ENCODE results near the gene YWHAE. TPM values are rescaled to one million over a fixed set of nuclear protein-coding genes. Genes with fewer than 3 reads are reported as not detected.

YWHAE gene
- total and polyA plus RNA-seq, 2 of the 4 experiments (the other 2 are of a cell fraction) = 358 to 774 TPM

- TSS peak; percentile 23 for BruUV-seq (replicated peaks)
- in situ Hi-C loops (cut with MboI; ENCODE audit: low sequenced_read_pairs) (loop anchor here (10.0 kb wide), 2 partner anchors 74 to 154 kb away; partner anchors contain the start of gene INPP5K), dilution Hi-C loops (cut with HindIII; ENCODE audit: low sequenced_read_pairs, unreplicated experiment) (no loop called here)
Measured at GRCh38 chr17:1360975-1361374, 39.0 kb downstream of the YWHAE start.

More at GRCh38 chr17:1360975-1361374, 39.0 kb downstream of the YWHAE start:
- H4K5ac ChIP-seq (ENCODE audit: low read depth, low read length) = no peak overlapping the region
- no peak overlapping the region for H3K14ac ChIP-seq (replicated peaks; ENCODE audit: low read depth, low read length)
- no peaks in the 10 kb centered on the region for H3K27me3 ChIP-seq (ENCODE audit: control insufficient read depth, insufficient read depth, low read length)
- whole genome bisulfite sequencing, 2 experiments (ENCODE audit: extremely low coverage in 2 of 2, insufficient read length in 1 of 2) = no CpG with 5 or more reads among the region's 12 CpGs
- POLR2A ChIA-PET (ENCODE audit: unreplicated experiment) = no interaction called here
- H4K20me1 ChIP-seq (ENCODE audit: insufficient read depth, low read length) = peaks cover 77% of the 10 kb centered on the region
- ATAC-seq (ENCODE audit: low read depth) = no peak
- H4K91ac ChIP-seq (ENCODE audit: insufficient read depth, low read depth, low read length) = no peak overlapping the region
- H2AFZ ChIP-seq (replicated peaks; ENCODE audit: low read length, poor library complexity) = no peak overlapping the region
- no peak overlapping the region for H4K8ac ChIP-seq (ENCODE audit: low read depth in 2 of 2, low read length in 2 of 2)
- H2BK5ac ChIP-seq (ENCODE audit: low read depth, low read length, poor library complexity, severe bottlenecking) = no peak overlapping the region
- intact Hi-C loops (cut with micrococcal nuclease) = no loop called here
- CTCF ChIA-PET = interaction anchor here (0.6 to 1.0 kb wide), 4 partner anchors 9 to 89 kb away, joined by 3 read pairs; no protein-coding TSS in a partner anchor
- no peak overlapping the region for H3K4me2 ChIP-seq (ENCODE audit: low read depth, low read length)
- no peak overlapping the region for H3K18ac ChIP-seq (ENCODE audit: low read depth, low read length)
- H2BK15ac ChIP-seq (ENCODE audit: low read depth, low read length) = no peak overlapping the region
- no peaks in the 10 kb centered on the region for H3K9me3 ChIP-seq (ENCODE audit: control insufficient read depth, insufficient read depth, low read length)
- peaks cover 32% of the 10 kb centered on the region for H3K36me3 ChIP-seq (ENCODE audit: control insufficient read depth, insufficient read depth, low read length)
- no peak overlapping the region for H3K4me3 ChIP-seq (ENCODE audit: insufficient read depth, low read depth, low read length)
- DNase-seq = no peak
- H3K9me1 ChIP-seq (ENCODE audit: insufficient read depth, low read length) = peaks cover 2% of the 10 kb centered on the region; the same call in 1 of the 2 replicates
- peaks cover 11% of the 10 kb centered on the region for H3K4me1 ChIP-seq (ENCODE audit: control insufficient read depth, insufficient read depth, low read length)
- H3K23ac ChIP-seq (ENCODE audit: low read depth, low read length) = no peak overlapping the region
- no peak overlapping the region for H3K4ac ChIP-seq (ENCODE audit: low read depth, low read length)
- peaks cover 4 to 55% of the 10 kb centered on the region in 2 experiments for H3K79me1 ChIP-seq (ENCODE audit: low read depth in 1 of 2, low read length in 2 of 2)
- H3K27ac ChIP-seq (ENCODE audit: insufficient read depth, low read length) = peak overlapping the region; percentile 33; the same call in 1 of the 2 replicates
- H2BK20ac ChIP-seq (ENCODE audit: low read depth, low read length) = no peak overlapping the region
- H2BK120ac ChIP-seq (ENCODE audit: low read depth, low read length) = no peak overlapping the region
- no peak overlapping the region for H3K9ac ChIP-seq (ENCODE audit: low read depth, low read length)
- H2AK5ac ChIP-seq (ENCODE audit: low read depth, low read length) = no peak overlapping the region
- no peak overlapping the region for H2AK9ac ChIP-seq (replicated peaks; ENCODE audit: low read depth, low read length, poor library complexity)
- no peak overlapping the region for H3K56ac ChIP-seq (ENCODE audit: extremely low read depth, insufficient read depth, low read length)
- TF ChIP-seq CHD1 (IDR thresholded peaks at IDR 0.05; ENCODE audit: low read depth, low read length) (no peak), NFE2L2 (IDR thresholded peaks at IDR 0.05; ENCODE audit: low read depth, low read length) (no peak), RFX5 (IDR thresholded peaks at IDR 0.05; ENCODE audit: low read depth, low read length) (no peak), FOS (IDR thresholded peaks at IDR 0.05; ENCODE audit: low read depth, low read length) (no peak), MXI1 (IDR thresholded peaks at IDR 0.05; ENCODE audit: borderline replicate concordance, low read depth, low read length) (no peak), CTCF (conservative IDR thresholded peaks at IDR 0.05; ENCODE audit: low read depth, low read length) (no peak), MAFK (IDR thresholded peaks at IDR 0.05; ENCODE audit: low read depth, low read length) (no peak), BHLHE40 (IDR thresholded peaks at IDR 0.05; ENCODE audit: low read depth, low read length) (no peak), RAD21 (IDR thresholded peaks at IDR 0.05; ENCODE audit: low read length) (no peak), MAZ (IDR thresholded peaks at IDR 0.05; ENCODE audit: borderline replicate concordance, low read depth, low read length) (no peak), RCOR1 (IDR thresholded peaks at IDR 0.05; ENCODE audit: insufficient replicate concordance, low read length) (no peak), ELK1 (IDR thresholded peaks at IDR 0.05; ENCODE audit: borderline replicate concordance, low read depth, low read length) (no peak), CEBPB (IDR thresholded peaks at IDR 0.05; ENCODE audit: low read depth, low read length) (no peak), POLR2A (IDR thresholded peaks at IDR 0.05; ENCODE audit: low read depth, low read length) (no peak), SMC3 (IDR thresholded peaks at IDR 0.05; ENCODE audit: low read depth, low read length) (no peak)
- TF ChIP-seq, protein P1, sequence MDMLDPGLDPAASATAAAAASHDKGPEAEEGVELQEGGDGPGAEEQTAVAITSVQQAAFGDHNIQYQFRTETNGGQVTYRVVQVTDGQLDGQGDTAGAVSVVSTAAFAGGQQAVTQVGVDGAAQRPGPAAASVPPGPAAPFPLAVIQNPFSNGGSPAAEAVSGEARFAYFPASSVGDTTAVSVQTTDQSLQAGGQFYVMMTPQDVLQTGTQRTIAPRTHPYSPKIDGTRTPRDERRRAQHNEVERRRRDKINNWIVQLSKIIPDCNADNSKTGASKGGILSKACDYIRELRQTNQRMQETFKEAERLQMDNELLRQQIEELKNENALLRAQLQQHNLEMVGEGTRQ (IDR thresholded peaks at IDR 0.05; ENCODE audit: low read depth, low read length) = no peak
